Upper lobe of left lung (tissue), 4 donors: ENCODE measurements around the gene AHRR.

ENCODE experiments used
- POLR2A ChIP-seq, 4 donors: fragments of 450-650 bp; IDR thresholded peaks; one replicate each; pipeline ENCODE4 v1.5.1; 2016 to 2017; ENCODE audit warnings: antibody characterized with exemption in 4 of 4, mild to moderate bottlenecking in 2 of 4
- POLR2AphosphoS5 ChIP-seq, 2 donors: sonication (generic); formaldehyde crosslinking; IDR thresholded peaks; one replicate each; pipeline ENCODE4 v1.5.1; 2017; ENCODE audit warnings: antibody characterized with exemption in 2 of 2
- TF ChIP-seq, protein P1 (sequence below), 6 experiments: fragments of 450-650 bp in 4 of 6; fragments of 200-600 bp in 2 of 6; sonication (generic) in 2 of 6; IDR thresholded peaks; one replicate each; pipeline ENCODE4 v1.5.1; 2016 to 2019; ENCODE audit warnings: antibody characterized with exemption in 6 of 6

GRCh38 chr5:305459-305858 lies 16.1 kb upstream of the AHRR start:
- TF ChIP-seq POLR2AphosphoS5 (IDR thresholded peaks at IDR 0.05), result no peak
- no peak for TF ChIP-seq POLR2A (IDR thresholded peaks at IDR 0.05)
- TF ChIP-seq, protein P1, sequence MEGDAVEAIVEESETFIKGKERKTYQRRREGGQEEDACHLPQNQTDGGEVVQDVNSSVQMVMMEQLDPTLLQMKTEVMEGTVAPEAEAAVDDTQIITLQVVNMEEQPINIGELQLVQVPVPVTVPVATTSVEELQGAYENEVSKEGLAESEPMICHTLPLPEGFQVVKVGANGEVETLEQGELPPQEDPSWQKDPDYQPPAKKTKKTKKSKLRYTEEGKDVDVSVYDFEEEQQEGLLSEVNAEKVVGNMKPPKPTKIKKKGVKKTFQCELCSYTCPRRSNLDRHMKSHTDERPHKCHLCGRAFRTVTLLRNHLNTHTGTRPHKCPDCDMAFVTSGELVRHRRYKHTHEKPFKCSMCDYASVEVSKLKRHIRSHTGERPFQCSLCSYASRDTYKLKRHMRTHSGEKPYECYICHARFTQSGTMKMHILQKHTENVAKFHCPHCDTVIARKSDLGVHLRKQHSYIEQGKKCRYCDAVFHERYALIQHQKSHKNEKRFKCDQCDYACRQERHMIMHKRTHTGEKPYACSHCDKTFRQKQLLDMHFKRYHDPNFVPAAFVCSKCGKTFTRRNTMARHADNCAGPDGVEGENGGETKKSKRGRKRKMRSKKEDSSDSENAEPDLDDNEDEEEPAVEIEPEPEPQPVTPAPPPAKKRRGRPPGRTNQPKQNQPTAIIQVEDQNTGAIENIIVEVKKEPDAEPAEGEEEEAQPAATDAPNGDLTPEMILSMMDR (IDR thresholded peaks at IDR 0.05), result no peak
